Measurements from ENCODE around the gene TRIM42.

DNA sequence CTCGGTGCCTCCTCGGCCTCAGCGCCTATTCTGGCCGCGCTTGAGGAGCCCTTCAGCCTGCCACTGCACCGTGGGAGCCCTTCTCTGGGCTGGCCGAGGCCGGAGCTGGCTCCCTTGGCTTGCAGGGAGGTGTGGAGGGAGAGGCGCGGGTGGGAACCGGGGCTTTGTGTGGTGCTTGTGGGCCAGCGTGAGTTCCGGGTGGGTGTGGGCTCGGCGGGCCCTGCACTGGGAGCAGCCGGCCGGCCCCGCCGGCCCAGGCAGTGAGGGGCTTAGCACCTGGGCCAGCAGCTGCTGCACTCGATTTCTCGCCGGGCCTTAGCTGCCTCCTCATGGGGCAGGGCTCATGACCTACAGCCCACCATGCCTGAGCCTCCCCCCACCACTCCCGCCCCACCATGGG is 26.6 kb upstream of the TRIM42 start:
- TF ChIP-seq, protein P1, sequence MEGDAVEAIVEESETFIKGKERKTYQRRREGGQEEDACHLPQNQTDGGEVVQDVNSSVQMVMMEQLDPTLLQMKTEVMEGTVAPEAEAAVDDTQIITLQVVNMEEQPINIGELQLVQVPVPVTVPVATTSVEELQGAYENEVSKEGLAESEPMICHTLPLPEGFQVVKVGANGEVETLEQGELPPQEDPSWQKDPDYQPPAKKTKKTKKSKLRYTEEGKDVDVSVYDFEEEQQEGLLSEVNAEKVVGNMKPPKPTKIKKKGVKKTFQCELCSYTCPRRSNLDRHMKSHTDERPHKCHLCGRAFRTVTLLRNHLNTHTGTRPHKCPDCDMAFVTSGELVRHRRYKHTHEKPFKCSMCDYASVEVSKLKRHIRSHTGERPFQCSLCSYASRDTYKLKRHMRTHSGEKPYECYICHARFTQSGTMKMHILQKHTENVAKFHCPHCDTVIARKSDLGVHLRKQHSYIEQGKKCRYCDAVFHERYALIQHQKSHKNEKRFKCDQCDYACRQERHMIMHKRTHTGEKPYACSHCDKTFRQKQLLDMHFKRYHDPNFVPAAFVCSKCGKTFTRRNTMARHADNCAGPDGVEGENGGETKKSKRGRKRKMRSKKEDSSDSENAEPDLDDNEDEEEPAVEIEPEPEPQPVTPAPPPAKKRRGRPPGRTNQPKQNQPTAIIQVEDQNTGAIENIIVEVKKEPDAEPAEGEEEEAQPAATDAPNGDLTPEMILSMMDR (tag by site-specific recombination; IDR thresholded peaks at IDR 0.05): no peak
- TF ChIP-seq, protein P2, sequence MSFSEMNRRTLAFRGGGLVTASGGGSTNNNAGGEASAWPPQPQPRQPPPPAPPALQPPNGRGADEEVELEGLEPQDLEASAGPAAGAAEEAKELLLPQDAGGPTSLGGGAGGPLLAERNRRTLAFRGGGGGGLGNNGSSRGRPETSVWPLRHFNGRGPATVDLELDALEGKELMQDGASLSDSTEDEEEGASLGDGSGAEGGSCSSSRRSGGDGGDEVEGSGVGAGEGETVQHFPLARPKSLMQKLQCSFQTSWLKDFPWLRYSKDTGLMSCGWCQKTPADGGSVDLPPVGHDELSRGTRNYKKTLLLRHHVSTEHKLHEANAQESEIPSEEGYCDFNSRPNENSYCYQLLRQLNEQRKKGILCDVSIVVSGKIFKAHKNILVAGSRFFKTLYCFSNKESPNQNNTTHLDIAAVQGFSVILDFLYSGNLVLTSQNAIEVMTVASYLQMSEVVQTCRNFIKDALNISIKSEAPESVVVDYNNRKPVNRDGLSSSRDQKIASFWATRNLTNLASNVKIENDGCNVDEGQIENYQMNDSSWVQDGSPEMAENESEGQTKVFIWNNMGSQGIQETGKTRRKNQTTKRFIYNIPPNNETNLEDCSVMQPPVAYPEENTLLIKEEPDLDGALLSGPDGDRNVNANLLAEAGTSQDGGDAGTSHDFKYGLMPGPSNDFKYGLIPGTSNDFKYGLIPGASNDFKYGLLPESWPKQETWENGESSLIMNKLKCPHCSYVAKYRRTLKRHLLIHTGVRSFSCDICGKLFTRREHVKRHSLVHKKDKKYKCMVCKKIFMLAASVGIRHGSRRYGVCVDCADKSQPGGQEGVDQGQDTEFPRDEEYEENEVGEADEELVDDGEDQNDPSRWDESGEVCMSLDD (tag by site-specific recombination; IDR thresholded peaks at IDR 0.05): no peak
- TF ChIP-seq ZNF558 (tag by site-specific recombination; IDR thresholded peaks at IDR 0.05): no peak
